ENCODE results near the gene DLGAP3.
"Not testable (repeated sequence)": the region's sequence is repeated elsewhere in the genome, so short reads cannot be mapped to it uniquely, and the experiment has no call there.

The DLGAP3 gene, protein sequence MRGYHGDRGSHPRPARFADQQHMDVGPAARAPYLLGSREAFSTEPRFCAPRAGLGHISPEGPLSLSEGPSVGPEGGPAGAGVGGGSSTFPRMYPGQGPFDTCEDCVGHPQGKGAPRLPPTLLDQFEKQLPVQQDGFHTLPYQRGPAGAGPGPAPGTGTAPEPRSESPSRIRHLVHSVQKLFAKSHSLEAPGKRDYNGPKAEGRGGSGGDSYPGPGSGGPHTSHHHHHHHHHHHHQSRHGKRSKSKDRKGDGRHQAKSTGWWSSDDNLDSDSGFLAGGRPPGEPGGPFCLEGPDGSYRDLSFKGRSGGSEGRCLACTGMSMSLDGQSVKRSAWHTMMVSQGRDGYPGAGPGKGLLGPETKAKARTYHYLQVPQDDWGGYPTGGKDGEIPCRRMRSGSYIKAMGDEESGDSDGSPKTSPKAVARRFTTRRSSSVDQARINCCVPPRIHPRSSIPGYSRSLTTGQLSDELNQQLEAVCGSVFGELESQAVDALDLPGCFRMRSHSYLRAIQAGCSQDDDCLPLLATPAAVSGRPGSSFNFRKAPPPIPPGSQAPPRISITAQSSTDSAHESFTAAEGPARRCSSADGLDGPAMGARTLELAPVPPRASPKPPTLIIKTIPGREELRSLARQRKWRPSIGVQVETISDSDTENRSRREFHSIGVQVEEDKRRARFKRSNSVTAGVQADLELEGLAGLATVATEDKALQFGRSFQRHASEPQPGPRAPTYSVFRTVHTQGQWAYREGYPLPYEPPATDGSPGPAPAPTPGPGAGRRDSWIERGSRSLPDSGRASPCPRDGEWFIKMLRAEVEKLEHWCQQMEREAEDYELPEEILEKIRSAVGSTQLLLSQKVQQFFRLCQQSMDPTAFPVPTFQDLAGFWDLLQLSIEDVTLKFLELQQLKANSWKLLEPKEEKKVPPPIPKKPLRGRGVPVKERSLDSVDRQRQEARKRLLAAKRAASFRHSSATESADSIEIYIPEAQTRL

DNA sequence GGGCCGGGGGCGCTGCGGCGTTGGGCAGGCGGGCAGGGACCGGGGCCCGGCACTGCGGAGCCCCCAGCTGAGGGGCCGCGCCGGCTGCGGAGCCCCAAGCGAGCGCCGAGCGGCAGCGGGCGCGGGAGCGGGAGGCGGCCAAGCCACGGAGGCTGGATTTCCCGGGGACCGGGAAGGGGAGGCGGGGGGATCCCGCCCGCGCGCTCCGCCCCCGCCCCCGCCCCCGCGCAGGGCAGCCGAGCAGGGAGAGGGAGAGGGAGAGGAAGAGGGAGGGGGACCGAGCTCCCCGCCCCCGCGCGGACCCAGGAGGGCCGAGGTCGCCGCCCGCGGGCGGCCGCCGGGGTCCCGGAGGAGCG is at the start of gene DLGAP3:
TSS of gene DLGAP3 (minus strand) at position 154 of the 356 bp plus-strand sequence. CDS start 24,267 bp downstream, outside the sequence.
- Histone ChIP-seq H3K9me3 (no peaks in the 10 kb centered on the region), H3K27me3 (ENCODE audit: low read depth) (peaks cover 18% of the 10 kb centered on the region), H3K36me3 (replicated peaks) (no peaks in the 10 kb centered on the region), H3K4me3 (peak within 1 kb of the TSS; percentile 37), H3K4me1 (no peaks in the 10 kb centered on the region; the same call in 1 of the 2 replicates)
- in situ Hi-C loops (cut with MboI; ENCODE audit: low sequenced_read_pairs): no loop called here
- DNase-seq (ENCODE audit: low spot score in 2 of 2): peak; percentile 16 to 71

DNA sequence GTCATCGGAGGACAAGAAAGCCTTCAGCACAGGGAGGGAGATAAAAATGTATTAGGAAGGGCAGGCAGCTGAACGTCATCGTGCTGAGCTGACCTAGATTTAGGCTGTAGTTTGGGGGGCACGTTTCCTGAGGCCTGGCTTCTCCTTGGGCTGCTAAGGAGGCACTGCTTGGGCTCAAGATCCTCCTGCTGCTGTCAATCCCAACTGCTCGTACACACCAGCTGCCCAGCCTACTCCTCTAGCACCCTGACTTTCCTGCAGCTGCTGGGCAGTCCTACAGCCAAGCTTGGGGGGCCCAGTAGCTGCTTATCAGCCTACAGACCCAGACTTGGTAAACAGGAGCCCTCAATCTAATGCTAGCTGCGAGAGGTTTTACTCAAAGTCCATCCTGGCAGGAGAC is 49.5 kb upstream of the DLGAP3 start:
- peaks cover 2% of the 10 kb centered on the region for H3K4me1 ChIP-seq
- no peak for DNase-seq (ENCODE audit: low spot score in 2 of 2)
- in situ Hi-C loops (cut with MboI; ENCODE audit: low sequenced_read_pairs): no loop called here
- no peaks in the 10 kb centered on the region for H3K27me3 ChIP-seq (ENCODE audit: low read depth)
- H3K4me3 ChIP-seq: no peak overlapping the region
- no peaks in the 10 kb centered on the region for H3K36me3 ChIP-seq (replicated peaks)
- H3K9me3 ChIP-seq: no peaks in the 10 kb centered on the region

- no peak overlapping the region for H3K4me3 ChIP-seq
- no peaks in the 10 kb centered on the region for H3K36me3 ChIP-seq (replicated peaks)
- H3K27me3 ChIP-seq (ENCODE audit: low read depth): no peaks in the 10 kb centered on the region
- no peaks in the 10 kb centered on the region for H3K4me1 ChIP-seq
- in situ Hi-C loops (cut with MboI; ENCODE audit: low sequenced_read_pairs): no loop called here
- no peaks in the 10 kb centered on the region for H3K9me3 ChIP-seq
- no peak for DNase-seq (ENCODE audit: low spot score in 2 of 2)
These were observed 48.4 kb upstream of the DLGAP3 start for GRCh38 chr1:34977858-34978257.

DNA sequence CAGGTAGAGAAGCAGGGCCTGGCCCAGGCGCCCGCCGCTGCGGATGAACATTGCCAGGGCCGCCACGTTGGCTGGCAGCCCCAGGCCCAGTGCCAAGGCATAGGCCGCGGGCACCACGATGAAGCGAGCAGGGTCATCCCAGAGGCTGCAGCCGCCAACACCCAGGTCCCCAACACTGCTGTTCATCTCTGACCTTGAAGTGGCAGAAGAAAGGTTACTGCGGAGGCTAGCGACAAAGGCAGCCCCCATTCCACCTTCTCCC is 47.7 kb upstream of the DLGAP3 start:
- in situ Hi-C loops (cut with MboI; ENCODE audit: low sequenced_read_pairs): no loop called here
- no peaks in the 10 kb centered on the region for H3K9me3 ChIP-seq
- DNase-seq (ENCODE audit: low spot score in 2 of 2): no peak
- H3K4me1 ChIP-seq: no peaks in the 10 kb centered on the region
- no peaks in the 10 kb centered on the region for H3K36me3 ChIP-seq (replicated peaks)
- no peaks in the 10 kb centered on the region for H3K27me3 ChIP-seq (ENCODE audit: low read depth)
- H3K4me3 ChIP-seq: no peak overlapping the region

DNA sequence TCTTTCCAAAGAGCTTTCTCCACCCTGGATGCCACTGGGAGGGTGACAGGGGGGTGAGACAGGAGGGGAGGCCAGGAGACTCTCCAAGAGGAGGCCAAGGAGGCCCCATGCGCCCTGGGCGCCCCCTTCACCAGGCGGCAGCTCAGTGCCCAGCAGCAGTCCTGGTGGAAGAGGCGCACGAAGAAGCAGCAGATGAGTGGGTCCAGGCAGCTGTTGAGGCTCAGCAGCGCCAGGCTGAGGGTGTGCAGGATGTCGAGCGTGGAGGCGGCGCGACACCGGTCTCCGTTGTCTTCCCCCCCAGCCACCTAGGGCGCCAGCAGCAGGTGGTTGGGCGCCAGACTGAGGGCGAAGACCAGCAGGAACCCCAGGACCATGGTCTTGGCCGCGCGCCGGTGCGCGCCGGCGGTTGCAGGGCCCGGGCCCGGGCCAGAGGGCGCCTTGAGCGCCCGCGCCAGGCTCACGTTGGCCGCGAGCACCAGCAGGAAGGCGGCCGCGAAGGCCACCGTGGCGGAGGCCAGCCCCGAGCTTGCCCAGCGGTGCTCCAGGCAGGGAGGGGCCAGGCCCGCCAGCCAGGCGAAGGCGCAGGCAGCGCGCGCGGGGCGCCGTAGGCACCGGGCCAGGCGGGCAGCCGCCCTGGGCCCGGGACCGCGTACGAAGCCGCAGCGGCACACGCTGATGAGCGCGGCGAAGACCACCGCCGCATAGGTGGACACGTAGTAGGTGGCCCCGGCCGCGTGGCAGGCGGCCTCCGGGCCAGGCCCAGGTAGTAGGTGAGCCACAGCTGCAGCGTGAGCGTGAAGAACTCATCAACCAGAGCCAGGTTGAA is 47.1 kb upstream of the DLGAP3 start:
- in situ Hi-C loops (cut with MboI; ENCODE audit: low sequenced_read_pairs): no loop called here
- no peak overlapping the region for H3K4me3 ChIP-seq
- DNase-seq (ENCODE audit: low spot score in 2 of 2): no peak
- H3K4me1 ChIP-seq: no peaks in the 10 kb centered on the region
- no peaks in the 10 kb centered on the region for H3K9me3 ChIP-seq
- no peaks in the 10 kb centered on the region for H3K27me3 ChIP-seq (ENCODE audit: low read depth)
- H3K36me3 ChIP-seq (replicated peaks): no peaks in the 10 kb centered on the region

DNA sequence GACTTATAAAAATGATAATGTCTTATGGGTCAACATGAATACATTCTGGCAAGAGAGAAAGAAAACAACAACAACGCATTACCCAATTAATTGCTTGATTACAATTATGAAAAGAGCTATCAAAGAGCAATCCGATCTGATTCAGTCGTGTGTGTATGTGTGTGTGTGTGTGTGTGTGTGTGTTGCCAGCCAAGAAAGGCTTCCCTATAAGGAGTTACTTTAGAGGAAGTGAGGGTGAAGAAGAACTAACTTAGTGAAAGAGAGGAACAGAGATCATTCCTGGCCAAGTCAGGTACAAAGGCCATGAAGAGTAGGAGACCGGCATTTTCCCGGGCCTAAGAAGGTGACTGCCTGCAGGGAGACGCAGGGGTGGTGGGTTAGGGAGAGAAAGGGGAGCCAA is 46.3 kb upstream of the DLGAP3 start:
- peaks cover 6% of the 10 kb centered on the region for H3K4me1 ChIP-seq
- no peak for DNase-seq (ENCODE audit: low spot score in 2 of 2)
- in situ Hi-C loops (cut with MboI; ENCODE audit: low sequenced_read_pairs): no loop called here

DNA sequence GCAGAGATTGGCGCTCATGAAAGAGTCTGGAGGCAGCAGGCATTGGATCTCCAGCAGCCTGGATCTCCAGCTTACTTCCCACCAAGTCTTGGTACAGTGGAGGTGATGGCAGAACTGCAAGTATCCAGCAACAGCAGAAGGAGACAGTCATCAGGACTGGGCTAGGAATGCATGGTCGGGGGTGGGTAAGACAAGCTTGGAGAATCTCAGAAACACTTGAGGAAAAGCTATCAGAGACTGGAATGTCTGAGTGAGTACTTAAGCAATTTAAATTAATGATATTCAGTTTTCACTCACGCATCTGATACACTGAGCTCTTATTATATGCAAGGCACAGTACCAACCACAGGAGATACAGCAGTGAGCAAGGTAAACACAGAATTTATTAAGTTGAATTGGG is 45.9 kb upstream of the DLGAP3 start:
- Histone ChIP-seq H3K27me3 (ENCODE audit: low read depth) (no peaks in the 10 kb centered on the region), H3K9me3 (no peaks in the 10 kb centered on the region), H3K4me3 (no peak overlapping the region), H3K4me1 (peaks cover 10% of the 10 kb centered on the region), H3K36me3 (replicated peaks) (no peaks in the 10 kb centered on the region)
- no peak for DNase-seq (ENCODE audit: low spot score in 2 of 2)
- in situ Hi-C loops (cut with MboI; ENCODE audit: low sequenced_read_pairs): no loop called here

More for the DNA sequence above, 46.3 kb upstream of the DLGAP3 start:
- no peaks in the 10 kb centered on the region for H3K36me3 ChIP-seq (replicated peaks)
- H3K4me3 ChIP-seq: no peak overlapping the region
- no peaks in the 10 kb centered on the region for H3K9me3 ChIP-seq
- H3K27me3 ChIP-seq (ENCODE audit: low read depth): no peaks in the 10 kb centered on the region

- H3K4me1 ChIP-seq: peaks cover 10% of the 10 kb centered on the region
- DNase-seq (ENCODE audit: low spot score in 2 of 2): no peak
- H3K9me3 ChIP-seq: no peaks in the 10 kb centered on the region
- in situ Hi-C loops (cut with MboI; ENCODE audit: low sequenced_read_pairs): no loop called here
- H3K4me3 ChIP-seq: no peak overlapping the region
- H3K27me3 ChIP-seq (ENCODE audit: low read depth): no peaks in the 10 kb centered on the region
- H3K36me3 ChIP-seq (replicated peaks): no peaks in the 10 kb centered on the region
These were observed 45.2 kb upstream of the DLGAP3 start for GRCh38 chr1:34974626-34975025.

GRCh38 chr1:34973326-34973725 is 43.9 kb upstream of the DLGAP3 start:
- Histone ChIP-seq H3K27me3 (ENCODE audit: low read depth) (no peaks in the 10 kb centered on the region), H3K36me3 (replicated peaks) (no peaks in the 10 kb centered on the region), H3K9me3 (peaks cover 5% of the 10 kb centered on the region; the same call in 1 of the 2 replicates), H3K4me1 (peaks cover 10% of the 10 kb centered on the region), H3K4me3 (no peak overlapping the region)
- no peak for DNase-seq (ENCODE audit: low spot score in 2 of 2)
- in situ Hi-C loops (cut with MboI; ENCODE audit: low sequenced_read_pairs): no loop called here

GRCh38 chr1:34970829-34971228 is 41.4 kb upstream of the DLGAP3 start:
- Histone ChIP-seq H3K27me3 (ENCODE audit: low read depth) (no peaks in the 10 kb centered on the region), H3K9me3 (peaks cover 5% of the 10 kb centered on the region; the same call in 1 of the 2 replicates), H3K36me3 (replicated peaks) (no peaks in the 10 kb centered on the region), H3K4me3 (no peak overlapping the region), H3K4me1 (peaks cover 10% of the 10 kb centered on the region)
- DNase-seq (ENCODE audit: low spot score in 2 of 2): peak; percentile 9 to 37
- in situ Hi-C loops (cut with MboI; ENCODE audit: low sequenced_read_pairs): no loop called here

- Histone ChIP-seq H3K27me3 (ENCODE audit: low read depth) (no peaks in the 10 kb centered on the region), H3K4me1 (peaks cover 10% of the 10 kb centered on the region), H3K4me3 (no peak overlapping the region), H3K9me3 (peaks cover 5% of the 10 kb centered on the region; the same call in 1 of the 2 replicates), H3K36me3 (replicated peaks) (no peaks in the 10 kb centered on the region)
- in situ Hi-C loops (cut with MboI; ENCODE audit: low sequenced_read_pairs): no loop called here
- peak in 1 of 2 experiments; percentile 10 for DNase-seq (ENCODE audit: low spot score in 2 of 2)
These were observed 40.8 kb upstream of the DLGAP3 start for GRCh38 chr1:34970220-34970735.

DNA sequence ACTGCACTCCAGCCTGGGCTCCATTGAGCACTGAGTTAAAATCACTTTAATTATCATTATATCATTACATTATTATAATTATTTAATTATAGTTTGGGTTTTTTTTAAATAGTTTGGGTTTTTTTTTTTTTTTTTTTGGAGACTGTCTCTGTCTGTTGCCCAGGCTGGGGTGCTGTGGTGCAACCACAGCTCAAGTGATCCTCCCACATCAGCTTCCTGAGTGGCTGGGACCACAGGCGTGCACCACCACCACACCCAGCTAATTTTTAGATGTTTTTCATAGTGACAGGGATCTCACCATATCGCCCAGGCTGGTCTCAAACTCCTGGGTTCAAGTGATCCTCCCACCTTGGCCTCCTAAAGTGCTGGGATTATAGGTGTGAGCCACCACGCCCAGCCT is 38.8 kb upstream of the DLGAP3 start:
- H3K9me3 ChIP-seq; in situ Hi-C loops (cut with MboI; ENCODE audit: low sequenced_read_pairs); DNase-seq (ENCODE audit: low spot score in 2 of 2): not testable (repeated sequence)

GRCh38 chr1:34967672-34968071 is 38.2 kb upstream of the DLGAP3 start:
- H3K36me3 ChIP-seq (replicated peaks); in situ Hi-C loops (cut with MboI; ENCODE audit: low sequenced_read_pairs); H3K27me3 ChIP-seq (ENCODE audit: low read depth); H3K4me3 ChIP-seq; DNase-seq (ENCODE audit: low spot score in 2 of 2); H3K9me3 ChIP-seq: not testable (repeated sequence)
- H3K4me1 ChIP-seq: peaks cover 10% of the 10 kb centered on the region

More for the DNA sequence above, 38.8 kb upstream of the DLGAP3 start:
- not testable (repeated sequence) for H3K27me3 ChIP-seq (ENCODE audit: low read depth); H3K36me3 ChIP-seq (replicated peaks); H3K4me3 ChIP-seq
- H3K4me1 ChIP-seq: peaks cover 10% of the 10 kb centered on the region
